OCI-LY3 (cell line): ENCODE results near the gene ZNF544.

ENCODE experiments used
- H2AFZ ChIP-seq: fragments of 200-600, 300-600 bp; shearing (Covaris generic); 2 replicates; pipeline ENCODE4 v1.6.0; 2014; ENCODE audit warnings: antibody characterized with exemption, low read depth, low read length
- H3K27ac ChIP-seq: fragments of 200-600, 300-600 bp; sonication (generic); 2 replicates; pipeline ENCODE4 v1.5.1; 2014; ENCODE audit warnings: mild to moderate bottlenecking, low read length, moderate library complexity, mixed read lengths
- H3K27me3 ChIP-seq: fragments of 200-600, 300-600 bp; sonication (generic); 2 replicates; pipeline ENCODE4 v1.6.1; 2014; ENCODE audit warnings: low read depth, low read length, mixed read lengths
- H3K36me3 ChIP-seq: fragments of 200-600, 300-600 bp; sonication (generic); replicated peaks from 2 replicates; pipeline ENCODE3; 2014; ENCODE audit warnings: low read depth, low read length, mixed read lengths
- H3K4me1 ChIP-seq: fragments of 300-600, 200-600 bp; sonication (generic); 2 replicates; pipeline ENCODE4 v1.6.1; 2014; ENCODE audit warnings: low read length, mixed read lengths
- H3K4me2 ChIP-seq: fragments of 200-600, 300-600 bp; sonication (generic); 2 replicates; pipeline ENCODE4 v1.6.1; 2014; ENCODE audit warnings: low read length, mixed read lengths
- H3K4me3 ChIP-seq: fragments of 300-600, 200-600 bp; sonication (generic); 2 replicates; pipeline ENCODE4 v1.5.1; 2014; ENCODE audit warnings: antibody characterized with exemption, mild to moderate bottlenecking, low read length, moderate library complexity
- H3K79me2 ChIP-seq: fragments of 300-600, 200-600 bp; shearing (Covaris generic); 2 replicates; pipeline ENCODE4 v1.6.1; 2014; ENCODE audit warnings: mild to moderate bottlenecking, low read length, mixed read lengths
- H3K9ac ChIP-seq: fragments of 300-600, 200-600 bp; shearing (Covaris generic); 2 replicates; pipeline ENCODE4 v1.6.0; 2014; ENCODE audit warnings: mild to moderate bottlenecking, low read length, moderate library complexity
- H3K9me3 ChIP-seq: fragments of 200-600, 300-600 bp; shearing (Covaris generic); 2 replicates; pipeline ENCODE4 v1.6.1; 2014; ENCODE audit warnings: low read length, mixed read lengths; ENCODE audit not compliant: insufficient read depth
- H4K20me1 ChIP-seq: fragments of 200-600, 300-600 bp; sonication (generic); 2 replicates; pipeline ENCODE4 v1.6.1; 2016; ENCODE audit warnings: low read length, mixed read lengths; ENCODE audit not compliant: insufficient read depth
- CTCF ChIP-seq: fragments of 200-600, 300-600 bp; sonication (generic); IDR thresholded peaks from 2 replicates; pipeline ENCODE4 v1.5.1; 2014; ENCODE audit warnings: antibody characterized with exemption, low read length, low read depth
- EZH2phosphoT487 ChIP-seq: fragments of 200-600 bp; shearing (Covaris generic); IDR thresholded peaks from 2 replicates; pipeline ENCODE4 v1.6.1; 2018; ENCODE audit warnings: antibody characterized with exemption, mixed run types, low read depth

ZNF544 gene

DNA sequence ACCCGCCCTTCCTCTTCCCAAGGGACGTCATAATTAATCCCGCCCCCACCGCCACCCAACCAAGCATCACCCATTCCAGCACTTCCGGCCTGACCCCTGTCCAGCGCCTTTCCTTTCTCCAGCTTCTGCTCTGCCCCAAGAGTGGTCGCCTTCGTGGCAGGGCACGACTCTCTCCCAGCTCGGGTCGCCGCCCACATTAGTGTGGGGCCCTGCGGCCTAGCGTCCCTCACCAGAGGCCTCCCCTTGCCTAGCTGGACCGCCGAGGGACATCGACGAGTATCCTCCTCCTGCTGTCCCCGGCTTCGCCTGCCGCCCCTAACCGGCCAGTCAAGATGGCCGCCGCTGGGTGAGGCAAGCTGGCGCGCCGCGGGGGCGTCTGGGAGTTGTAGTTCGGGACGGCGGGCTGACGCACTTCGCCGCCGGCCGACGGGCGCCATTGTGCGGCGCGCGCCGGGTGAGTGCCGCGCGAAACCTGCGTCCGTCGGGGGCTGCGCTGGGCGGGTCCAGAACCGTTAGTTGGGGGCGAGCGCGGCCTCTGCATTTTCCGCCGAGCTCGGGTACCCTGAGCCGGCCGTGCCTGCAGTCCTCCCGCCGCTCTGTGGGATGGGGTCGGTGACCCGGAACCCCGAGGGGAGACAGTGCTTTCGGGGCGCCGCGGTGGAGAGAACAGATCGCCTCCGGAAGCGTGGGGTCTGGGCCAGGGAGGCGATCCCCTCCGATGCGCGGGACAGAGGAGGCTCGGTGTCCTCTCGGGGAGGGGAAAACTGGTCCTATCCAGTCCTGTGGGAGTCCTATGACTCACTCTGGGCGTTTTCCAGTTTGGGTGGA, 45.5 kb upstream of the ZNF544 start, which contains the start of gene ZNF274:
ZNF274 (plus strand) TSS at position 73 of the 828 bp plus-strand sequence. CDS start 905 bp downstream, outside the sequence.
- peak within 1 kb of the TSS; percentile 97 for H2AFZ ChIP-seq
- TF ChIP-seq EZH2phosphoT487 (no peak), CTCF (no peak)
- peaks cover 12% of the 10 kb centered on the region for H3K79me2 ChIP-seq

DNA sequence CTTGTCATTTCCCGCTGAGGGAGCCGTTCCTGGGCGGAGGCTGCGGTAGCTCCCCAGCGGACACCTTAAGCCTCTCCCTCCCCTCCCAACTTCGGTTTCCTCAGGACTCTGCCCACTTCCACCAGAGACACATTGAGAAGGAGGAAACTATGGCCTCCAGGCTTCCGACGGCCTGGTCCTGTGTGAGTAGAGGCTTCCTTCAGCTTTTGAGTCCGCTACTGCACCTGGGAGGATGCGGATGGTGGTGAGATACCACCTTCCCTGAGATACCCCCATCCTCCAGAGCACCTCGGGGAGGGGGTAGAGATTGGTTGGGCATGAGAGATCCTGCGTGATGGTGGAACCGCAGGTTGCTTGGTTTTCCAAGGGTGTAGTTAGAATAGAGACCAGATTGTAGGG, 44.9 kb upstream of the ZNF544 start:
- H3K79me2 ChIP-seq: peaks cover 12% of the 10 kb centered on the region
- TF ChIP-seq CTCF (no peak), EZH2phosphoT487 (no peak)
- peak overlapping the region; percentile 92 for H3K4me3 ChIP-seq
- H3K4me2 ChIP-seq: peak overlapping the region; percentile 93
- H3K36me3 ChIP-seq: peaks cover 71% of the 10 kb centered on the region
- peak overlapping the region; percentile 97 for H3K9ac ChIP-seq
- peak overlapping the region; percentile 97 for H2AFZ ChIP-seq
- H4K20me1 ChIP-seq: no peaks in the 10 kb centered on the region
- H3K9me3 ChIP-seq: peaks cover 41% of the 10 kb centered on the region
- no peaks in the 10 kb centered on the region for H3K27me3 ChIP-seq
- H3K4me1 ChIP-seq: peaks cover 11% of the 10 kb centered on the region
- H3K27ac ChIP-seq: peak overlapping the region; percentile 91; the same call in 1 of the 2 replicates

More for the DNA sequence above, 45.5 kb upstream of the ZNF544 start, which contains the start of gene ZNF274:
- Histone ChIP-seq H3K4me2 (peak within 1 kb of the TSS; percentile 93), H3K36me3 (peaks cover 73% of the 10 kb centered on the region), H3K4me3 (peak within 1 kb of the TSS; percentile 92), H3K27me3 (no peaks in the 10 kb centered on the region), H3K9me3 (peaks cover 44% of the 10 kb centered on the region), H3K27ac (peak within 1 kb of the TSS; percentile 91), H3K4me1 (peaks cover 11% of the 10 kb centered on the region), H4K20me1 (no peaks in the 10 kb centered on the region), H3K9ac (peak within 1 kb of the TSS; percentile 97)

- Histone ChIP-seq H3K4me3 (no peak overlapping the region), H3K9ac (no peak overlapping the region), H3K36me3 (peaks cover 86% of the 10 kb centered on the region), H3K4me1 (no peaks in the 10 kb centered on the region), H3K79me2 (no peaks in the 10 kb centered on the region), H3K27ac (no peak overlapping the region), H3K4me2 (no peak overlapping the region), H4K20me1 (no peaks in the 10 kb centered on the region), H3K27me3 (no peaks in the 10 kb centered on the region), H2AFZ (no peak overlapping the region), H3K9me3 (peaks cover 63% of the 10 kb centered on the region)
- no peak for TF ChIP-seq CTCF
- TF ChIP-seq EZH2phosphoT487: no peak
Observed at GRCh38 chr19:58196901-58197616, 31.7 kb upstream of the ZNF544 start.
